Stimulated activated CD8-positive, alpha-beta memory T cell treated with anti-CD3 and anti-CD28 coated beads, Interleukin-7, amount 100 ng/mL, for 48 hours (primary cell): ENCODE measurements around the gene NIPBL.
"Not testable (repeated sequence)": the region's sequence is repeated elsewhere in the genome, so short reads cannot be mapped to it uniquely, and the experiment has no call there.

Experiments used
- DNase-seq, 2 donors: peaks; one replicate each; pipeline ENCODE4 v3.0.0-alpha.2; 2020; ENCODE audit warnings: low read depth in 1 of 2; ENCODE audit errors: extremely low read depth in 1 of 2

The NIPBL gene

GRCh38 chr5:36901077-36901476, 24.5 kb downstream of the NIPBL start:
- not testable (repeated sequence) for DNase-seq

- no peak for DNase-seq
These were observed 25.3 kb downstream of the NIPBL start for GRCh38 chr5:36901856-36902255.

DNA sequence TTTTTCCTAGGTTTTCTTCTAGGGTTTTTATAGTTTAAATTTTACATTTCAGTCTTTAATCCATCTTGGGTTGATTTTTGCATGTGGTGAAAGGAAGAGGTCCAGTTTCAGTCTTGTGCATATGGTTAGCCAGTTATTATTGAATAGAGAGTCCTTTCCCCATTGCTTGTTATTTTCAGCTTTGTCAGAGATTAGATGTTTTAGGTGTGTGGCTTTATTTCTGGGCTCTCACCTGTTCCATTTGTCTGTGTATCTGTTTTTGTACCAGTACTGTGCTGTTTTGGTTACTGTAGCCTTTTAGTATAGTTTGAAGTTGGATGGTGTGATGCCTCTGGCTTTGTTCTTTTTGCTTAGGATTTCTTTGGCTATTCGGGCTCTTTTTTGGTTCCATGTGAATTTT, 25.8 kb downstream of the NIPBL start:
- no peak for DNase-seq

- no peak for DNase-seq
These were observed 28.1 kb downstream of the NIPBL start for GRCh38 chr5:36904677-36905076.

DNA sequence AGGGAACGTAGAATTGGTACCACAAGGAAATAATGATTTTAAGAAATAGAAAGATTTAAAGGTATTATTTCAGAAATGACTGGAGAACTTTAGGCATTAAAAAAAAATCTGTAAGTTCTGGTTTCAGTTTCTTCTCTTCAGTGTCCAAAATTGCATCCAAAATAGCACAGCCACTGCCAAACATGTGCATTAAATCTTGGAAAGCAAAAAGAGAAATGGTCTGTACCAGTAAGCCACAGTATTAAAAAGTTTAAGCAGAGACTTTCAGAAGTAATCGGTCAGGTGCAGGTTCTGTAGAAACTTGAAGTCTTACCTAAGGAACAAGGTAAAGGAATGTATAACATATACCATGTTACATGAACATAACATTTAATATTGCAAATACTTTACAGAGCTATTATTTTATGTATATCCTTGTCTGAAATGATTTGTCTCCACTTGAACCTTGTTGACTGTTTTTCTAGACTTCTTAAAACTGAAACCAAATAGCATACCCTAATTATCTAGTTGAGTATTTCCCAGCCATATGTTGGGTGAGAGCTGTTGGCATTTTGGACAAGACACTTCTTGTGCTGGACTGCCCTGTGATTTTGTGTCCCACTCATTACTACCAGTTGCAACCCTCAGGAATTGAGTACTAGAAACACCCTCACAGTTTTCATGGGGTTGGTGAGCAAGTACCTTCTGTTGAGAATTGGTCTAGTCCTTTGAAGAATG, 32.1 kb downstream of the NIPBL start:
- DNase-seq = no peak

DNA sequence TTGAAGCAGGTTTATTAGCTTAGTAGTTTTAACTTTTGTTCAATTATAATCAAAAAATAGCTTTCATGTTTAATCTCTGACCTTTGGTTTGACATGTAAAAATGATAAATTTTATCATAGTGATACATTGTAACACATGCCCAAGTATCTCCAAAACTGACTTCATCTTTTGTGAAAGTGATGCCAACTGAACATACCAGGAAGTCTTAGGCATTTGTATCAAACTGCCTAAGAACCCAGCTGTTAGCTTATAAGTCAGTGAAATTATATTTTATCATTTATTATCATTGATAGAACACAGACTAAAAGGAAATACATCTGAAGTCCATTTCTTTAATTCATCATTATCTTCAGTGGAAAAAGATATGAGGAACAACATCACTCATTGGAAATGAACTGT, 39.1 kb downstream of the NIPBL start:
- no peak for DNase-seq

GRCh38 chr5:36916614-36917013, 40.0 kb downstream of the NIPBL start:
- DNase-seq = not testable (repeated sequence)

GRCh38 chr5:36917358-36917757, 40.8 kb downstream of the NIPBL start:
- not testable (repeated sequence) for DNase-seq

DNA sequence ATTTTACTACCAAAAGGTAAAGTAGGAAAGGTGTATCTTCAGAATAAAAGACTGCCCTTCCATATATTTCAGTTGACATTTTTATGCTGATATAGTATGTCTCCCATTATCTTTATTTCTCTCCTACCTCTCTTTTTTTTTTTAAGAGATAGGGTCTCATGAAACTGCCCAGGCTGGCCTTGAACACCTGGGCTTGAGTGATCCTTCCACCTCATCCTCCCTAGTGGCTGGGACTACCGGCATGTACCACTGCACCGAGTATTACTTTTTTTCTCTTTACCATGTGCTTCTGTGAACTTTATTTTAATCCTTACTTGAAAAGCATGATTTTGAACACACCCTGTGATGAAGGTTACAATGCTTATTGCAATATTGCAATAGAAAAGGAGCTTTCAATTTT, 42.7 kb downstream of the NIPBL start:
- DNase-seq = no peak

GRCh38 chr5:36919650-36920049, 43.1 kb downstream of the NIPBL start:
- no peak for DNase-seq

- no peak for DNase-seq
These were observed 52.4 kb downstream of the NIPBL start for GRCh38 chr5:36928947-36929346.

- DNase-seq = no peak
These were observed 52.9 kb downstream of the NIPBL start for GRCh38 chr5:36929438-36929837.

DNA sequence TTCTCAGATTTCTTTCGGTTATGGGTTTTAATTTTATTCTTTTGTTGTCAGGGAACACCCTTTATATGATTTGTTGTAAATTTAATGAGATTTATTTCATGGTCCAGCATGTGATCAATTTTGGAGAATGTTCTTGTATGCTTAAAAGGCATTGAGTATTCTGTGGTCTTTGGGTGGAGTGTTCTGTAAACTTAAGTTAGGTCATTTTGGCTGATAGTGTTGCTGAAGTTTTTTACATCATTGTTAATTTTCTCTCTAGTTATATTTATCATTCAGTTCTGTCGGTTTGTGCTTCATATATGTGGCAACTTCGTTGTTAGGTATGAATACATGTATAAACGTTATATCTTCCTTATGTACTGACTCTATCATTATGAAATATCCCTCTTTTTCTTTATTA, 55.5 kb downstream of the NIPBL start:
- DNase-seq = no peak

GRCh38 chr5:36932699-36933098, 56.1 kb downstream of the NIPBL start:
- no peak for DNase-seq

GRCh38 chr5:36934740-36935356, 58.3 kb downstream of the NIPBL start:
- peak in 1 of 2 donors; percentile 7 for DNase-seq

- no peak for DNase-seq
These were observed 59.2 kb downstream of the NIPBL start for GRCh38 chr5:36935805-36936204.

DNA sequence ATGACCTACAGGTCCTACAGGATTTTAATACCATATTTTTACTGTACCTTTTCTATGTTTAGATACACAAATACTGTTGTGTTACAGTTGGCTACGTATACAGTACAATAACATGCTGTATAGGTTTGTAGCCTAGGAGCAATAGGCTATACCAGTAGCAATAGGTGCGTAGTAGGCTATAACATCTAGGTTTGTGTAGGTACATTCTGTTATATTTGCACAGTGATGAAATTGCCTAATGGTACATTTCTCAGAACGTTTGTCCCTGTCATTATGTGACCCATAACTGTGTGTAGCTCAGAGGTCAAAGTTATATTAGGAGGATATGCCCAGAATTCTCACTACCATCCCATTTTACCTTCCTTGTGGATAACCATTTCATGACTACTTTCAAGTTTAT, 59.7 kb downstream of the NIPBL start:
- DNase-seq = no peak

- no peak for DNase-seq
These were observed 61.6 kb downstream of the NIPBL start for GRCh38 chr5:36938129-36938528.

DNA sequence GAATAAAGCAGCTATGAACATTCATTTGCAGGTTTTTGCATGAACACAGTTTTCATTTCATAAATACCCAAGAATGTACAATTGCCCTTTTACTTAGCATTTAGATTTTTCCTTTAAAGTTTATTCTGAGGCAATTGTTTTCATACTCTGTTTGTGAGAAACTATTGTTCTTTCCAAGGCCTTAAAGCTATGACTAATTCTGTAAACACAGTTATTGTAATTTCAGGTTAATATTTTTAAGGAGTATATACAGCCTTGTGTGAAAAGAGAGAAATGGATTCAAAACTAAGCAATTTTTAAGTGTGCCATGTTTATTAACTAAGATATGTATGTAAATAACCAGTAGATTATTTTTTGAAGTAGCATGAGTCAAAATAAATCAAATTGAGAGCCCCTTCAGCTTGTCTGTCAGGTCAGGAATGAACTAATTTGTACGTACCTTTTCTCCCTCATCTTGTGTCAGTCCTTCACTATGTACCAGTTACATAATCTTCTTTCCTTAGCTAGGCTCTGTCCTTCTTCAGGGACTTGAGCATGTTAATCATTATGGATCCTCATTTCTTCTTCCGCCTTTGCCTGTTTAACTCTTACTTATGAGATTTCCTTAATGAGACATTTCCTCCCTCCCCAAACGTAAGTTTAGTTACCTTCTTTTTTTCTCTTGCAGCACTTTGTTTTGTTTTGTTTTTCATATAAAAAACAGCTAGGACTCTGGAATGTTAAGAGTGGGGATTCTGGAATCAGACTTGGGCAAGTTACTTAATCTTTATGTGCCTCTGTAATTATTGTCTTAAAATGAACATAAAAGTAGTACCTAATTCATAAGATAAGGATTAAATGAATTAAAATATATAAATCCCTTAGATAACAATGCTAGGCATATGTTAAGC, 63.6 kb downstream of the NIPBL start:
- DNase-seq = no peak

DNA sequence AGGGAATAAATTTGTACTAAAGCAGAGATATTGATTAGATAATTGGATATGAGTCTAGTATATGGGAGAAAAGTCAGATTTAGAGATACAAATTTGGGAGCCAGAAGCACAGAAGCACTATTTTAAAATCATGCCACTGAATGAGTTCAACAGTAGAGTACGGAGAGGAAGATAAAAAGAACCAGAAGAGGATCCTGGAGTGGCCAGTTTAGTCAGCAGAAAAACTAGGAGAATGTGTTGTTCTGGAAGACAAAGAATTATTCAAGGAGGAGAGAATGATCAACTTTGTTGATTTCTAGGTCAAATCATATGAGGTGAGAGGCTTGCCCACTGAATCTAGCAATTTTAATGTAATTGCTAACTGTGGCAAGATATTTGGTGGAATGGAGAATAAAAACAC, 67.0 kb downstream of the NIPBL start:
- no peak for DNase-seq

DNA sequence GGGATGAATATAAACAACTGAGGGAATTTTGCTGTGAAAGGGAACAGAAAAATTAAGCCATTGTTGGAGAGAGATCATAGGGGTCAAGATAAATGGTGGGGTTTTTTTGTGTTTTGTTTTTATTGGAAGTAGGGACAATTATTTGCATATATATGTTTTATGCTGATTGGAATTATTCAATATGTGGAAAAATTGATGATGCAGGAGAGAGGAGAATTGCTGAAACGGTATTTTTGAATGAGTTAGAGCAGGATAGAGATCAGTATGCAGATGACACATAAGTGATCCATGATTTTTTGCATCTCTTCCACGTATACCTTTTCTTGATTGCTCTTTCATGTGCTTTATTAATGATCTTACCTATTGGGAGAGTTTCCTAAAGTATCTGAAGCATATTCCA, 67.5 kb downstream of the NIPBL start:
- no peak for DNase-seq
